Tibial artery (tissue), 4 donors: ENCODE data around the gene SYTL3.

Experiments used
- DNase-seq, 2 donors: peaks; one replicate each; pipeline ENCODE4 v3.0.0-alpha.2; 2019
- H3K27ac ChIP-seq, 2 donors: fragments of 200-600 bp; sonication (generic) in 1 of 2; 1 replicate in 1 of 2; 2 replicates in 1 of 2; pipeline ENCODE4 v1.5.1; 2018 to 2019; ENCODE audit warnings: mild to moderate bottlenecking in 1 of 2
- H3K27me3 ChIP-seq, 2 donors: fragments of 200-600 bp; sonication (generic) in 1 of 2; one replicate each; pipeline versions ENCODE4 v1.5.1 to v1.6.0; 2016 to 2019
- H3K36me3 ChIP-seq, 3 donors: fragments of 200-600 bp; sonication (generic) in 2 of 3; one replicate each; pipeline ENCODE4 v1.5.1; 2016 to 2019; ENCODE audit warnings: mild to moderate bottlenecking in 2 of 3
- H3K4me1 ChIP-seq, 4 donors: fragments of 200-600 bp; sonication (generic) in 2 of 4; 1 replicate in 3 of 4; 2 replicates in 1 of 4; pipeline ENCODE4 v1.5.1; 2016 to 2019
- H3K4me3 ChIP-seq, 2 donors: fragments of 200-600 bp; sonication (generic) in 1 of 2; 1 replicate in 1 of 2; 2 replicates in 1 of 2; pipeline ENCODE4 v1.5.1; 2018 to 2019; ENCODE audit warnings: mild to moderate bottlenecking in 2 of 2
- H3K9me3 ChIP-seq, 3 donors: fragments of 200-600 bp; sonication (generic) in 1 of 3; one replicate each; pipeline ENCODE4 v1.5.1; 2016 to 2019
- CTCF ChIP-seq, 2 experiments: fragments of 200-600 bp in 1 of 2; fragments of 450-650 bp in 1 of 2; IDR thresholded peaks; one replicate each; pipeline ENCODE4 v1.5.1; 2017 to 2019; ENCODE audit warnings: antibody characterized with exemption in 2 of 2, mild to moderate bottlenecking in 1 of 2, moderate library complexity in 1 of 2
- intact Hi-C: fragments of 100-400 bp; cut with DNase I; formaldehyde crosslinking; loops from one replicate; pipeline ENCODE4 v1.15.0; 2023; ENCODE audit warnings: low total_unique reads

The SYTL3 gene

GRCh38 chr6:158725704-158726103, 75.8 kb downstream of the SYTL3 start:
- no peaks in the 10 kb centered on the region for H3K9me3 ChIP-seq
- no peak overlapping the region for H3K27ac ChIP-seq
- H3K36me3 ChIP-seq: no peaks in the 10 kb centered on the region
- TF ChIP-seq CTCF (IDR thresholded peaks at IDR 0.05): no peak
- intact Hi-C loops: no loop called here
- H3K4me1 ChIP-seq: no peaks in the 10 kb centered on the region
- no peak overlapping the region for H3K4me3 ChIP-seq
- H3K27me3 ChIP-seq: no peaks in the 10 kb centered on the region
- DNase-seq: no peak

GRCh38 chr6:158729906-158730540, 80.2 kb downstream of the SYTL3 start:
- intact Hi-C loops: no loop called here
- Histone ChIP-seq H3K36me3 (peaks cover 0 to 6% (median 0%) of the 10 kb centered on the region in 3 donors), H3K4me1 (no peaks in the 10 kb centered on the region), H3K9me3 (peaks cover 0 to 16% (median 0%) of the 10 kb centered on the region in 3 donors), H3K27ac (no peak overlapping the region), H3K27me3 (no peaks in the 10 kb centered on the region), H3K4me3 (no peak overlapping the region)
- TF ChIP-seq CTCF (IDR thresholded peaks at IDR 0.05): no peak
- DNase-seq: no peak

GRCh38 chr6:158730541-158730907, 80.7 kb downstream of the SYTL3 start:
- Histone ChIP-seq H3K27ac (no peak overlapping the region), H3K27me3 (no peaks in the 10 kb centered on the region), H3K9me3 (peaks cover 0 to 16% (median 0%) of the 10 kb centered on the region in 3 donors), H3K36me3 (peaks cover 0 to 6% (median 0%) of the 10 kb centered on the region in 3 donors), H3K4me3 (no peak overlapping the region), H3K4me1 (no peaks in the 10 kb centered on the region)
- no peak for TF ChIP-seq CTCF (IDR thresholded peaks at IDR 0.05)
- DNase-seq: no peak
- intact Hi-C loops: no loop called here

- Histone ChIP-seq H3K27me3 (no peaks in the 10 kb centered on the region), H3K27ac (no peak overlapping the region), H3K36me3 (peaks cover 0 to 11% (median 0%) of the 10 kb centered on the region in 3 donors), H3K4me1 (no peaks in the 10 kb centered on the region), H3K9me3 (peaks cover 0 to 22% (median 9%) of the 10 kb centered on the region in 3 donors), H3K4me3 (no peak overlapping the region)
- DNase-seq: no peak
- TF ChIP-seq CTCF (IDR thresholded peaks at IDR 0.05): no peak
- intact Hi-C loops: no loop called here
Observed at GRCh38 chr6:158735009-158735408, 85.2 kb downstream of the SYTL3 start.

DNA sequence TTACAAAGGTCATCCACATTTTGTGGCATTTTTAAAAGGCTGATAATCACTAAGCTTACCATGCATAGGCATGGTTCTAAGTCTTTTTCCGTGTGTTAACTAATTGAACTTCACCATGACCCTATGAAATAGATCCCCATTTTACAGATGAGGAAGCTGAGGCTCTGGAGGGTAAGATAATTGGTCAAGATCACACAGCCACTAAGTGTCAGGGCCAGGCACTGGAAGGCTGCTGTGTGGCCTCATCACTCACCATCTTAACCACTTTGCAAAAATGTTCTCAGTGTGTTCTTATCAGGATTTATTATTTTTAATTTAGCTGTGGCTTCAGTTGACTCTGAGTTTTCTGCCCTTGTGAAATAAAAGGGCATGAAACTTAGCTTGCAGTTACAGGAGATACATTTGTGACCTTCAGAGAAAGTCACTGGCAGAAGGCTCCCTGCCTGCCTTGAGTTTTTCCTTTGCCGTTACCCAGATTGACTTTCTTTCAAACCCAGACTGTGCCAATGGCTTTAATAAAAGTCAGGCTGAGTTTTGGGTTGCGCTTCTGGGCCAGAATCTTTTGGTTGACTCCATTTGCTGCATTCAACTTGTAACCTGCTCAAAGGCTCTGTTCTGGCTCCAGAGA, 87.3 kb downstream of the SYTL3 start:
- DNase-seq: no peak
- H3K27ac ChIP-seq: no peak overlapping the region
- intact Hi-C loops: no loop called here
- H3K4me1 ChIP-seq: no peaks in the 10 kb centered on the region
- H3K4me3 ChIP-seq: no peak overlapping the region
- no peak for TF ChIP-seq CTCF (IDR thresholded peaks at IDR 0.05)
- no peaks in the 10 kb centered on the region for H3K27me3 ChIP-seq
- H3K9me3 ChIP-seq: peaks cover 0 to 22% (median 10%) of the 10 kb centered on the region in 3 donors
- peaks cover 0 to 11% (median 0%) of the 10 kb centered on the region in 3 donors for H3K36me3 ChIP-seq
